ENCODE data around the gene TMEM106B.

- TF ChIP-seq, protein P1, sequence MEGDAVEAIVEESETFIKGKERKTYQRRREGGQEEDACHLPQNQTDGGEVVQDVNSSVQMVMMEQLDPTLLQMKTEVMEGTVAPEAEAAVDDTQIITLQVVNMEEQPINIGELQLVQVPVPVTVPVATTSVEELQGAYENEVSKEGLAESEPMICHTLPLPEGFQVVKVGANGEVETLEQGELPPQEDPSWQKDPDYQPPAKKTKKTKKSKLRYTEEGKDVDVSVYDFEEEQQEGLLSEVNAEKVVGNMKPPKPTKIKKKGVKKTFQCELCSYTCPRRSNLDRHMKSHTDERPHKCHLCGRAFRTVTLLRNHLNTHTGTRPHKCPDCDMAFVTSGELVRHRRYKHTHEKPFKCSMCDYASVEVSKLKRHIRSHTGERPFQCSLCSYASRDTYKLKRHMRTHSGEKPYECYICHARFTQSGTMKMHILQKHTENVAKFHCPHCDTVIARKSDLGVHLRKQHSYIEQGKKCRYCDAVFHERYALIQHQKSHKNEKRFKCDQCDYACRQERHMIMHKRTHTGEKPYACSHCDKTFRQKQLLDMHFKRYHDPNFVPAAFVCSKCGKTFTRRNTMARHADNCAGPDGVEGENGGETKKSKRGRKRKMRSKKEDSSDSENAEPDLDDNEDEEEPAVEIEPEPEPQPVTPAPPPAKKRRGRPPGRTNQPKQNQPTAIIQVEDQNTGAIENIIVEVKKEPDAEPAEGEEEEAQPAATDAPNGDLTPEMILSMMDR (IDR thresholded peaks at IDR 0.05) = no peak
- no peak for TF ChIP-seq POLR2AphosphoS5 (IDR thresholded peaks at IDR 0.05)
- no peak for TF ChIP-seq POLR2A (IDR thresholded peaks at IDR 0.05)
Observed at GRCh38 chr7:12289996-12290395, 78.9 kb downstream of the TMEM106B start.

Measured in breast epithelium (tissue), 3 donors.